ENCODE measurements around the gene CDCA7. TPM values are rescaled to one million over a fixed set of nuclear protein-coding genes. Genes with fewer than 3 reads are reported as not detected.

Gene CDCA7
- total and polyA plus RNA-seq, 4 donors: 0.69 to 17.7 (median 1.9) TPM

DNA sequence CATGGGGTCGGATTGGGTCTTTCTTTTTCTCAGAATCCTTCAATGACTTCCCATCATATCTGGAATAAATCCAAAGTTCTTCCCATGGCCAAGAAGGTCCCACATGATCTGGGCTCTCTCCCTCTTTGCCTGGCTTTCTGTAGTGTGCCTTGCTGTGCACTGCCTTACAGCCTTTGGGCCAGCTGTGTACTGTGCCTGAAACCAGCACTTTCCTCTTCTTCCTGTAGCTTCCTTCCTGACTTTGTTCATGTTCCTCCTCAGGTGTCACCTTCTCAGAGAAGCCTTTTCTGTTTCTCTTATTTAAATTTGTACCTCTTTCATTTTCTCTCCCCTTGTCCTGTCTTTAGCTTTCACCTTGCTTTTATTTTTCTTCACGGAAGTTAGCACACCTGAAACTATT, 4.3 kb upstream of the CDCA7 start:
- H3K27ac ChIP-seq (ENCODE audit: low read depth in 1 of 2, low read length in 1 of 2): no peak overlapping the region
- no peaks in the 10 kb centered on the region for H3K36me3 ChIP-seq (ENCODE audit: control insufficient read depth in 4 of 4, insufficient read depth in 4 of 4, low read length in 4 of 4)
- H3K27me3 ChIP-seq (ENCODE audit: control insufficient read depth in 3 of 3, insufficient read depth in 3 of 3, low read length in 2 of 3): no peaks in the 10 kb centered on the region
- H3K4me1 ChIP-seq (ENCODE audit: control insufficient read depth in 5 of 5, insufficient read depth in 5 of 5, low read length in 5 of 5): peaks cover 0 to 10% (median 4%) of the 10 kb centered on the region in 5 donors
- WGBS, 2 donors: 75 to 87% methylated on average over 2 of the region's 2 CpGs
- H3K4me3 ChIP-seq: no peak overlapping the region
- DNase-seq: no peak
- H3K9me3 ChIP-seq (ENCODE audit: control insufficient read depth in 4 of 4, insufficient read depth in 3 of 4, low read length in 3 of 4): peaks cover 0 to 3% (median 0%) of the 10 kb centered on the region in 4 donors
- no peak for ATAC-seq (ENCODE audit: insufficient read depth, low FRiP score)
- TF ChIP-seq, protein P1, sequence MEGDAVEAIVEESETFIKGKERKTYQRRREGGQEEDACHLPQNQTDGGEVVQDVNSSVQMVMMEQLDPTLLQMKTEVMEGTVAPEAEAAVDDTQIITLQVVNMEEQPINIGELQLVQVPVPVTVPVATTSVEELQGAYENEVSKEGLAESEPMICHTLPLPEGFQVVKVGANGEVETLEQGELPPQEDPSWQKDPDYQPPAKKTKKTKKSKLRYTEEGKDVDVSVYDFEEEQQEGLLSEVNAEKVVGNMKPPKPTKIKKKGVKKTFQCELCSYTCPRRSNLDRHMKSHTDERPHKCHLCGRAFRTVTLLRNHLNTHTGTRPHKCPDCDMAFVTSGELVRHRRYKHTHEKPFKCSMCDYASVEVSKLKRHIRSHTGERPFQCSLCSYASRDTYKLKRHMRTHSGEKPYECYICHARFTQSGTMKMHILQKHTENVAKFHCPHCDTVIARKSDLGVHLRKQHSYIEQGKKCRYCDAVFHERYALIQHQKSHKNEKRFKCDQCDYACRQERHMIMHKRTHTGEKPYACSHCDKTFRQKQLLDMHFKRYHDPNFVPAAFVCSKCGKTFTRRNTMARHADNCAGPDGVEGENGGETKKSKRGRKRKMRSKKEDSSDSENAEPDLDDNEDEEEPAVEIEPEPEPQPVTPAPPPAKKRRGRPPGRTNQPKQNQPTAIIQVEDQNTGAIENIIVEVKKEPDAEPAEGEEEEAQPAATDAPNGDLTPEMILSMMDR (IDR thresholded peaks at IDR 0.05; ENCODE audit: control extremely low read depth, extremely low read depth): no peak
- no peak overlapping the region for H3K9ac ChIP-seq (ENCODE audit: insufficient read depth in 1 of 2, low read length in 2 of 2)

DNA sequence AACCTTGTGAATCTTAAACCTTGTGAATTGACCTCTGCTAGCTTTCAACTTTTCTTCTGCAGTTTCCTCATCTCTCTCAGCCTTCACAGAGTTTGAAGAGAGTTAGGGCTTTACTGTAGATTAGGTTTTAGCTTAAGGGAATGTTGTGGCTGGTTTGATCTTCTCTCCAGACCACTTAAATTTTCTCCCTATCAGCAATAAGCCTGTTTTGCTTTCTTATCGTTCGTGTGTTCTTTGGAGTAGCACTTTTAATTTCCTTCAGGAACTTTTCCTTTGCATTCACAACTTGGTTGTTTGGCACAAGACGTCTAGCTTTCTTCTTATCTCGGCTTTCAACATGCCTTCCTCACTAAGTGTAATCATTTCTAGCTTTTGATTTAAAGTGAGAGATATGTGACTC, 2.8 kb upstream of the CDCA7 start:
- Histone ChIP-seq H3K27ac (ENCODE audit: low read depth in 1 of 2, low read length in 1 of 2) (no peak overlapping the region), H3K9me3 (ENCODE audit: control insufficient read depth in 4 of 4, insufficient read depth in 3 of 4, low read length in 3 of 4) (peaks cover 0 to 2% (median 0%) of the 10 kb centered on the region in 4 donors), H3K4me3 (no peak overlapping the region), H3K27me3 (ENCODE audit: control insufficient read depth in 3 of 3, insufficient read depth in 3 of 3, low read length in 2 of 3) (no peaks in the 10 kb centered on the region), H3K4me1 (ENCODE audit: control insufficient read depth in 5 of 5, insufficient read depth in 5 of 5, low read length in 5 of 5) (peaks cover 0 to 21% (median 4%) of the 10 kb centered on the region in 5 donors), H3K36me3 (ENCODE audit: control insufficient read depth in 4 of 4, insufficient read depth in 4 of 4, low read length in 4 of 4) (no peaks in the 10 kb centered on the region), H3K9ac (ENCODE audit: insufficient read depth in 1 of 2, low read length in 2 of 2) (no peak overlapping the region)
- ATAC-seq (ENCODE audit: insufficient read depth, low FRiP score) (no peak), DNase-seq (peak in 2 of 3 donors; percentile 14 to 29)
- TF ChIP-seq, protein P1 (IDR thresholded peaks at IDR 0.05; ENCODE audit: control extremely low read depth, extremely low read depth): no peak
- 30 to 72% methylated on average over 4 of the region's 4 CpGs for WGBS, 2 donors

DNA sequence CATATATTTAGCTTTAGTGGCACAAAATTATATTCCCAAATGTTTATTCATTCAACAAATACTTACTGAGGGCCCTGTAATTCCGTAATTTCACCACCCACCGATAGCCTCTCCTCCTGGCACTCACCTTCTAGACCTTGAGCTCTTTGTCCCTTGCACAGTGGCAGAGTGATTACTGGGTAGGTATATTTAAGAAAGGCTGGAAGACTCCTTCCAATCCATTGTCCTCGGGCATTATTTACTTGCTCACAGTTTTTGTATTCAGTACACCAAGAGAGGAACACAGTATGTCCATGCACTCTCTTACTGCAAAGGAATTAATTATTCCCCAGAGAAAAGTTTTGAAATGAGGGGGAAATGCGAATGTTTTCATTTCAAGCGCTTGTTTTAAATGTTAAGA, 1.1 kb upstream of the CDCA7 start:
- Histone ChIP-seq H3K27me3 (ENCODE audit: control insufficient read depth in 3 of 3, insufficient read depth in 3 of 3, low read length in 2 of 3) (no peaks in the 10 kb centered on the region), H3K36me3 (ENCODE audit: control insufficient read depth in 4 of 4, insufficient read depth in 4 of 4, low read length in 4 of 4) (no peaks in the 10 kb centered on the region), H3K4me3 (no peak overlapping the region), H3K27ac (ENCODE audit: low read depth in 1 of 2, low read length in 1 of 2) (no peak overlapping the region), H3K9ac (ENCODE audit: insufficient read depth in 1 of 2, low read length in 2 of 2) (no peak overlapping the region), H3K9me3 (ENCODE audit: control insufficient read depth in 4 of 4, insufficient read depth in 3 of 4, low read length in 3 of 4) (peaks cover 0 to 2% (median 0%) of the 10 kb centered on the region in 4 donors), H3K4me1 (ENCODE audit: control insufficient read depth in 5 of 5, insufficient read depth in 5 of 5, low read length in 5 of 5) (peaks cover 0 to 26% (median 10%) of the 10 kb centered on the region in 5 donors)
- ATAC-seq (ENCODE audit: insufficient read depth, low FRiP score): no peak
- DNase-seq: no peak
- 46 to 50% methylated on average over 5 of the region's 5 CpGs for WGBS, 2 donors
- TF ChIP-seq, protein P1 (IDR thresholded peaks at IDR 0.05; ENCODE audit: control extremely low read depth, extremely low read depth): no peak

DNA sequence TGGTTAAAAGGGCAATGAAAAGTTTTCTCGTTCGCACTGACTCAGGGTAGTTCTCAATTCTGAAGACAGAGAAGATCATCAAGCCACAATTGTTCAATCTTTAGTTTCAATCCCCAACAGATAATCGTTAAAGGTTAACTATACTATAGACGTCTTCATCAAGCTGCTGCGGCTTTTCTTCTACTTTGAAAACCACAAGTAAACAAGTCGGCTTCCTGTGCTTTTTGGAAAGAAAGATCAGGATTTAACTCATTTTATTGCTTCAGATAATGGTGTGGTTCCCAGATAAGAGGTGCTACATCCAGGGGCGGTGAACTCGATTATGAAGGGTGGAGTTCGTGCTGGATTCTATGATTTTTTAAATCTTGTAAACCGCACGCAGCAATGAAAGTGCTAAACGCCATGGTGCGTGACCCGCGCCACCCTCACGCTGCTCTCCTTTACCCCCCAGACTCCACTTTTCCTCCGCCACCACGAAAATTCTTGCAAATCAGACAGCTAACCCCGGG, 545 bp upstream of the CDCA7 start:
- no peaks in the 10 kb centered on the region for H3K36me3 ChIP-seq (ENCODE audit: control insufficient read depth in 4 of 4, insufficient read depth in 4 of 4, low read length in 4 of 4)
- DNase-seq (no peak), ATAC-seq (ENCODE audit: insufficient read depth, low FRiP score) (peak; percentile 24)
- TF ChIP-seq, protein P1 (IDR thresholded peaks at IDR 0.05; ENCODE audit: control extremely low read depth, extremely low read depth): no peak
- H3K27me3 ChIP-seq (ENCODE audit: control insufficient read depth in 3 of 3, insufficient read depth in 3 of 3, low read length in 2 of 3): no peaks in the 10 kb centered on the region
- no peak overlapping the region for H3K4me3 ChIP-seq
- 1% methylated on average over 19 of the region's 19 CpGs for whole genome bisulfite sequencing, 2 donors
- peak overlapping the region; percentile 60 to 77 for H3K9ac ChIP-seq (ENCODE audit: insufficient read depth in 1 of 2, low read length in 2 of 2)
- peaks cover 0 to 2% (median 0%) of the 10 kb centered on the region in 4 donors for H3K9me3 ChIP-seq (ENCODE audit: control insufficient read depth in 4 of 4, insufficient read depth in 3 of 4, low read length in 3 of 4)
- peaks cover 0 to 26% (median 10%) of the 10 kb centered on the region in 5 donors for H3K4me1 ChIP-seq (ENCODE audit: control insufficient read depth in 5 of 5, insufficient read depth in 5 of 5, low read length in 5 of 5)
- H3K27ac ChIP-seq (ENCODE audit: low read depth in 1 of 2, low read length in 1 of 2): no peak overlapping the region
